ENCODE measurements around the gene ZNF410.

DNA sequence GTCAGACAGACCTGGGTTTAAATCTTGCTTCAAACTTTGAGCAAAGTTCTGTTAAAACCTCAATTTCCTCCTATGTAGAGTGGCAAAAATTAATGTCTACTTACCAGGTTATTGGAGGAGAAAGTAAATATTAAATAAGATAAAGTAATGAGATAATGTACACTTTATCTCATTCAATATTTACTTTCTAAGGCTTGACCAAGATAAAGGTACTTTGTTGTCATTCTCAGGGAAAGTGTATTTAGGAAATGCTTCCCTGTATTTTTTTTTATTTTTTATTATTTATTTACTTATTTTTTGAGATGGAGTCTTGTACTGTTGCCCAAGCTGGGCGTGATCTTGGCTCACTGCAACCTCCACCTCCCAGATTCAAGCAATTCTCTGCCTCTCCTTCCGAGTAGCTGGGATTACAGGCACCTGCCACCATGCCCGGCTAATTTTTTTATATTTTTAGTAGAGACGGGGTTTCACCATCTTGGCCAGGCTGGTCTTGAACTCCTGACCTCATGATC lies 58.6 kb downstream of the ZNF410 start:
- TF ChIP-seq, protein P1, sequence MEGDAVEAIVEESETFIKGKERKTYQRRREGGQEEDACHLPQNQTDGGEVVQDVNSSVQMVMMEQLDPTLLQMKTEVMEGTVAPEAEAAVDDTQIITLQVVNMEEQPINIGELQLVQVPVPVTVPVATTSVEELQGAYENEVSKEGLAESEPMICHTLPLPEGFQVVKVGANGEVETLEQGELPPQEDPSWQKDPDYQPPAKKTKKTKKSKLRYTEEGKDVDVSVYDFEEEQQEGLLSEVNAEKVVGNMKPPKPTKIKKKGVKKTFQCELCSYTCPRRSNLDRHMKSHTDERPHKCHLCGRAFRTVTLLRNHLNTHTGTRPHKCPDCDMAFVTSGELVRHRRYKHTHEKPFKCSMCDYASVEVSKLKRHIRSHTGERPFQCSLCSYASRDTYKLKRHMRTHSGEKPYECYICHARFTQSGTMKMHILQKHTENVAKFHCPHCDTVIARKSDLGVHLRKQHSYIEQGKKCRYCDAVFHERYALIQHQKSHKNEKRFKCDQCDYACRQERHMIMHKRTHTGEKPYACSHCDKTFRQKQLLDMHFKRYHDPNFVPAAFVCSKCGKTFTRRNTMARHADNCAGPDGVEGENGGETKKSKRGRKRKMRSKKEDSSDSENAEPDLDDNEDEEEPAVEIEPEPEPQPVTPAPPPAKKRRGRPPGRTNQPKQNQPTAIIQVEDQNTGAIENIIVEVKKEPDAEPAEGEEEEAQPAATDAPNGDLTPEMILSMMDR (IDR thresholded peaks at IDR 0.05 in 8 of 11, conservative IDR thresholded peaks at IDR 0.05 in 3 of 11): no peak
- TF ChIP-seq POLR2AphosphoS5 (IDR thresholded peaks at IDR 0.05) (no peak), POLR2A (IDR thresholded peaks at IDR 0.05) (no peak)
